Sigmoid colon (tissue), 7 donors: Measurements from ENCODE around the gene ARL11. TPM values are rescaled to one million over a fixed set of nuclear protein-coding genes. Genes with fewer than 3 reads are reported as not detected.
A peak's percentile ranks its signal among the peaks of the same experiment; 100 is the strongest.
"Not testable (repeated sequence)": the region's sequence is repeated elsewhere in the genome, so short reads cannot be mapped to it uniquely, and the experiment has no call there.

Experiments
- DNase-seq: peaks from one replicate; pipeline ENCODE4 v3.0.0-alpha.2; 2019
- H3K27ac ChIP-seq, 4 donors: fragments of 200-600 bp; sonication (generic); one replicate each; pipeline ENCODE4 v1.5.1; 2016 to 2019; ENCODE audit warnings: mild to moderate bottlenecking in 1 of 4
- H3K27me3 ChIP-seq, 3 donors: fragments of 200-600 bp; sonication (generic); one replicate each; pipeline ENCODE4 v1.5.1; 2019; ENCODE audit warnings: mild to moderate bottlenecking in 1 of 3
- H3K36me3 ChIP-seq, 4 donors: fragments of 200-600 bp; sonication (generic); one replicate each; pipeline ENCODE4 v1.5.1; 2016 to 2019
- H3K4me1 ChIP-seq, 4 donors: fragments of 200-600 bp; sonication (generic); one replicate each; pipeline ENCODE4 v1.5.1; 2017 to 2019
- H3K4me3 ChIP-seq, 4 donors: fragments of 200-600 bp; sonication (generic); one replicate each; pipeline ENCODE4 v1.5.1; 2017 to 2019; ENCODE audit warnings: mild to moderate bottlenecking in 2 of 4, moderate library complexity in 1 of 4
- H3K9me3 ChIP-seq, 4 donors: fragments of 200-600 bp in 3 of 4; sonication (generic) in 3 of 4; one replicate each; pipeline versions ENCODE4 v1.5.1 to v1.6.1; 2013 to 2019
- CTCF ChIP-seq, 4 experiments: fragments of 450-650 bp in 3 of 4; fragments of 200-600 bp in 1 of 4; IDR thresholded peaks; one replicate each; pipeline ENCODE4 v1.5.1; 2016 to 2019; ENCODE audit warnings: antibody characterized with exemption in 4 of 4, mild to moderate bottlenecking in 3 of 4, moderate library complexity in 2 of 4
- EP300 ChIP-seq, 4 donors: sonication (generic); formaldehyde crosslinking; IDR thresholded peaks; one replicate each; pipeline ENCODE4 v1.6.1; 2017; ENCODE audit warnings: antibody characterized with exemption in 4 of 4
- POLR2A ChIP-seq, 2 donors: fragments of 450-650 bp; IDR thresholded peaks; one replicate each; pipeline ENCODE4 v1.6.1; 2016; ENCODE audit warnings: antibody characterized with exemption in 2 of 2, mild to moderate bottlenecking in 2 of 2, moderate library complexity in 2 of 2
- POLR2AphosphoS5 ChIP-seq, 4 donors: sonication (generic); formaldehyde crosslinking; IDR thresholded peaks; one replicate each; pipeline ENCODE4 v1.6.1; 2017; ENCODE audit warnings: antibody characterized with exemption in 4 of 4
- WGBS, 2 donors: extraction: QIAGEN DNeasy Blood & Tissue Kit; methylation state at CpG; one replicate each; pipeline ENCODE4 v1.1.7; 2013; 5-methylcytosine and 5-hydroxymethylcytosine counted together
- intact Hi-C: fragments of 100-400 bp; cut with DNase I; formaldehyde crosslinking; loops from one replicate; pipeline ENCODE4 v1.15.1; 2023
- polyA plus RNA-seq, 3 donors: library from polyadenylated mRNA; stranded (reverse); fragments of 200-250 nt; gene quantifications; one replicate each; pipeline ENCODE4 v1.2.3, GENCODE V29; 2013
- total RNA-seq, 4 donors: library from RNA; depleted of rRNA; stranded (reverse); fragments of >200 nt; gene quantifications; one replicate each; pipeline ENCODE4 v1.1.0, GENCODE V29; 2016
- donor health status: healthy with polysubstance abuse.
- donor health status: Bipolar disorder and iron deficiency.
- donor health status: healthy.

Gene ARL11
- total and polyA plus RNA-seq, 7 donors = 0.33 to 2.7 (median 1.2) TPM

DNA sequence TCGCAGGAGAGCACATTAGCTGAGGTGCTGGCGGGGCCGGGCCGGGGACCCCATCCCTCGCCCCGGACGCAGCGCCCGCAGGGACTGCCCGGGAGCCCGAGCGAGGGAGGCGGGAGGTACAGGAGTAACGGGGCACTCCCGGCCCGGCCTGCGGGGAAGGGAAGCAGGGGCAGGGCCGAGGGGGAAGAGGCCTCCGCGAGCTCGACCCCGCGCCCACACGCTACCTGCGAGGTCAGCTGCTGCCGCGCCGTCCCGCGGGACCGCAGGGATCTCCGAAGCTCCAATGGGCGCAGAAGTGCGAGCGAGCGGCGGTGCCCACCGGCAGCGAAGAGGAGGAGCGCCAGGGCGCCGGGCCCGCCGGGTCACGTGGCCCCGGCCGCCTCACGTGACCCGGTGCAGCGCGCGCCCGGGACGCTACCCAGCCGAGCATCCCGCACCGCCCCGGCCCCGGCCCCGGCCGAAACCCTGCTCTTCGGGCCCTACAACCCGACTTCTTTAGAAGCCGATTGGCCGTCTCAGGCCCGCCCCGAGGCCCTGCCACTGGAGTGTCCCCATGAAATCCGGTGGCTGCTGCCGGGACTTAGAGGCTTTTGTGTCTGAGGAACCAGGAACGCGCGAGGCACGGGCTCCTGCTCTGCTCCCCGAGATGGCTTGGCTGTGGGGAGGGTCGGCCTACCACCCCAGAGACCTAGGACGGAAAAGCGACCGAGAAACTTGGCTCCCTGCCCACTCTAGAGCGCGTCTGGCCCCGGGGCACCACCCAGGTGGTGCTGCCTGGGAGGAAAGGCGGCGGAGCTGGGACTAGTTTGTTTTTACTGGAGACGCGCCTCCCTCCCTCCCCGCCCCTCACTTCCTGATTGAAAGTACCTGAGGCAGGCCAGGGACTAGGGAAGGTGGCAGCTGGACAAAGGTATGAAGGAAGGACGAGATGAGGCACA lies 42.8 kb upstream of the ARL11 start, which contains the start of gene RCBTB1:
TSS of gene RCBTB1 (minus strand) at position 339 of the 938 bp plus-strand sequence. CDS start 18,279 bp downstream, outside the sequence.
- Histone ChIP-seq H3K9me3 (no peaks in the 10 kb centered on the region), H3K27me3 (no peaks in the 10 kb centered on the region), H3K27ac (peak within 1 kb of the TSS; percentile 79 to 80 (median 80)), H3K36me3 (peaks cover 0 to under 1% (median 0%) of the 10 kb centered on the region in 4 donors), H3K4me1 (peaks cover 0 to 21% (median 14%) of the 10 kb centered on the region in 4 donors), H3K4me3 (peak within 1 kb of the TSS; percentile 70 to 89 (median 80))
- TF ChIP-seq POLR2AphosphoS5 (IDR thresholded peaks at IDR 0.05) = peak in 3 of 4 donors; percentile 56 to 75 (median 72)
- TF ChIP-seq EP300 (IDR thresholded peaks at IDR 0.05) = no peak
- no peak for TF ChIP-seq POLR2A (IDR thresholded peaks at IDR 0.05)
- no peak for TF ChIP-seq CTCF (IDR thresholded peaks at IDR 0.05)
- 1% methylated on average over 87 of the region's 87 CpGs for WGBS, 2 donors
- DNase-seq = peak; percentile 79
- intact Hi-C loops = loop anchor here (5.0 to 10.0 kb wide), 2 partner anchors 88 to 611 kb away; partner anchors contain the start of genes FNDC3A and PHF11

DNA sequence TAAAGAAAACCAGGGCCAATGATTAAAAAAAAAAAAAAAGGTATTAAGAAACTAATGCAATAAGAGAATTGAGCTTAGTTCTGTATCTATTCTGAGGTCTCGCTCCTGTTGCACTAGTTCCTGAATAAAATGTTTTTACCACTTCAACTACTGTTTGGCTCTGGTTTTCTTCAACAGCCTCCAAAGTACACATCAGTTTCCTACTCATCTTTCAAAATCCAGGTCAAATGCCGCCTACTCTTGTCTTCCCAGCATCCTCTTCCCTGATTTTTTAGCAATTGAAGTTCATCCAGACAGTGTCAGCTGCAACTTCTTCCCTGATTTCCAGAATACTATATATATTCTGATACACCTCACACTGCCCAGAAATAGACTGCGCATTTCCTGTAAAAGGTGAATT lies 41.6 kb upstream of the ARL11 start:
- H3K27ac ChIP-seq = peak overlapping the region in 1 of 4 donors; percentile 80
- no peaks in the 10 kb centered on the region for H3K36me3 ChIP-seq
- intact Hi-C loops = loop anchor here (5.0 to 10.0 kb wide), 2 partner anchors 89 to 612 kb away; partner anchors contain the start of genes FNDC3A and PHF11
- H3K27me3 ChIP-seq = no peaks in the 10 kb centered on the region
- no peak for DNase-seq
- H3K4me1 ChIP-seq = peaks cover 0 to 21% (median 14%) of the 10 kb centered on the region in 4 donors
- 94 to 96% methylated on average over 3 of the region's 3 CpGs for WGBS, 2 donors
- TF ChIP-seq POLR2A (IDR thresholded peaks at IDR 0.05) = no peak
- no peak for TF ChIP-seq EP300 (IDR thresholded peaks at IDR 0.05)
- no peak for TF ChIP-seq POLR2AphosphoS5 (IDR thresholded peaks at IDR 0.05)
- no peak for TF ChIP-seq CTCF (IDR thresholded peaks at IDR 0.05)
- no peak overlapping the region for H3K4me3 ChIP-seq
- no peaks in the 10 kb centered on the region for H3K9me3 ChIP-seq

DNA sequence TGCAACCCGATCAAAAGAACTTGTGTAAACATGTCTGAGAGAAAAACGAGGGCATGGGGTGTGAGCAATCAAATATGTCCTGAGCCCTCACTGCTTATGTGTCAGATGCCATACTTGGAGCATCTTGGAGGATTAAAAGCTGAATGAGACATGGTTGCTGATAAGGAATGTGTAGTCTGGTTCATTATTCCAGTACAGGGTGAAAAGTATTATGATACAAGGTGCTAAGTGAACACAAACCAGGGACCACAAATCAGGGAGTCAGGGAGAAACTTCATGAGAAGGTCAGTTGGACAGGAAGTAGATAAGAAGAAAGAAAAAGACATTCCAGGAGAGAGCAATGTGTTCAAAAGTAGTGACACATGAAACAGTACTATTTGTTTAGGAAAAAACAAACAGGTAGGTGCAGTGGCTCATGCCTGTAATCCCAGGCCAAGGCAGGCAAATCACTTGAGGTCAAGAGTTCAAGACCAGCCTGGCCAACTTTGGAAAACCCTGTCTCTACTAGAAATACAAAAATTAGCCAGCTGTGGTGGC lies 40.9 kb upstream of the ARL11 start:
- no peaks in the 10 kb centered on the region for H3K9me3 ChIP-seq
- H3K27me3 ChIP-seq = no peaks in the 10 kb centered on the region
- peaks cover 0 to 21% (median 14%) of the 10 kb centered on the region in 4 donors for H3K4me1 ChIP-seq
- no peak for DNase-seq
- H3K27ac ChIP-seq = no peak overlapping the region
- intact Hi-C loops = loop anchor here (5.0 to 10.0 kb wide), 2 partner anchors 90 to 613 kb away; partner anchors contain the start of genes FNDC3A and PHF11
- H3K4me3 ChIP-seq = no peak overlapping the region
- 52 to 73% methylated on average over 2 of the region's 2 CpGs for WGBS, 2 donors
- TF ChIP-seq EP300 (IDR thresholded peaks at IDR 0.05) (no peak), POLR2A (IDR thresholded peaks at IDR 0.05) (no peak), CTCF (IDR thresholded peaks at IDR 0.05) (no peak)
- H3K36me3 ChIP-seq = no peaks in the 10 kb centered on the region

DNA sequence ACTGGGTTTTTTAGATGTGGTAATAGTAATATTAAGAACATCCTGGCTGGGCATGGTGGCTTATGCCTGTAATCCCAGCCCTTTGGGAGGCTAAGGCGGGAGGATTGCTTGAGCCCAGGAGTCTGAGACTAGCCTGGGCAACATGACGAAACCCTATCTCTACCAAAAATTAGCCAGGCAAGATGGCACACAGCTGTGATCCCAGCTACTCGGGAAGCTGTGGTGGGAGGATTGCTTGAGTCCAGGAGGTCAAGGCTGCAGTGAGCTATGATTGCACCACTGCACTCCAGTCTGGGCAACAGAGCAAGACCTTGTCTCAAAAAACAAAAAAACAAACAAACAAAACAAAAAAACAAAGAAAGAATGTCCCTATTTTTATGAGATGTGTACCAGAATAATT lies 37.6 kb upstream of the ARL11 start:
- H3K9me3 ChIP-seq, H3K4me3 ChIP-seq, H3K36me3 ChIP-seq, intact Hi-C loops, H3K4me1 ChIP-seq, H3K27me3 ChIP-seq, DNase-seq, H3K27ac ChIP-seq: not testable (repeated sequence)
- WGBS, 2 donors = 75 to 86% methylated on average over 3 of the region's 3 CpGs

DNA sequence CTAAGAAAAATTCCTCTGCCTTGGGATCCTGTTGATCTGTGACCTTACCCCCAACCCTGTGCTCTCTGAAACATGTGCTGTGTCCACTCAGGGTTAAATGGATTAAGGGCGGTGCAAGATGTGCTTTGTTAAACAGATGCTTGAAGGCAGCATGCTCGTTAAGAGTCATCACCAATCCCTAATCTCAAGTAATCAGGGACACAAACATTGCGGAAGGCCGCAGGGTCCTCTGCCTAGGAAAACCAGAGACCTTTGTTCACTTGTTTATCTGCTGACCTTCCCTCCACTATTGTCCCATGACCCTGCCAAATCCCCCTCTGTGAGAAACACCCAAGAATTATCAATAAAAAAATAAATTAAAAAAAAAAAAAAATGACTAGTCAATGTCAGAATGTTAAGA lies 34.4 kb upstream of the ARL11 start:
- H3K4me1 ChIP-seq, H3K27ac ChIP-seq, H3K4me3 ChIP-seq, H3K36me3 ChIP-seq, intact Hi-C loops, H3K27me3 ChIP-seq, H3K9me3 ChIP-seq, DNase-seq: not testable (repeated sequence)
- WGBS, 2 donors = 81 to 85% methylated on average over 3 of the region's 4 CpGs
